Osteoblast (primary cell): Measurements from ENCODE around the gene WDR90. TPM values are rescaled to one million over a fixed set of nuclear protein-coding genes. Genes with fewer than 3 reads are reported as not detected.

Experiments used
- DNase-seq: peaks from one replicate; pipeline ENCODE4 v3.0.0; 2011; ENCODE audit warnings: low spot score, mixed read lengths; ENCODE audit not compliant: insufficient read length; ENCODE audit errors: missing footprints
- H2AFZ ChIP-seq: 2 replicates; pipeline ENCODE4 v1.6.0; 2011; ENCODE audit warnings: mild to moderate bottlenecking, low read length
- H3K27ac ChIP-seq: 2 replicates; pipeline ENCODE4 v1.5.1; 2011; ENCODE audit warnings: mild to moderate bottlenecking, low read depth, low read length, moderate library complexity
- H3K27me3 ChIP-seq: 2 replicates; pipeline ENCODE4 v1.6.0; 2012; ENCODE audit warnings: mild to moderate bottlenecking, control low read depth, inconsistent platforms, low read length, moderate library complexity; ENCODE audit not compliant: insufficient read depth
- H3K36me3 ChIP-seq: 2 replicates; pipeline ENCODE4 v1.5.1; 2011; ENCODE audit warnings: mild to moderate bottlenecking, low read length, control low read depth, moderate library complexity; ENCODE audit not compliant: insufficient read depth
- H3K4me1 ChIP-seq: 2 replicates; pipeline ENCODE4 v1.5.1; 2011; ENCODE audit warnings: mild to moderate bottlenecking, low read length, control low read depth, moderate library complexity; ENCODE audit not compliant: insufficient read depth
- H3K4me2 ChIP-seq: 2 replicates; pipeline ENCODE4 v1.6.0; 2011; ENCODE audit warnings: mild to moderate bottlenecking, low read length; ENCODE audit not compliant: insufficient read depth
- H3K4me3 ChIP-seq: fragments of 200-600 bp; sonication (generic); 3 replicates; pipeline ENCODE4 v1.5.1; 2012; ENCODE audit warnings: mild to moderate bottlenecking, low read length, inconsistent platforms; ENCODE audit not compliant: insufficient read depth
- H3K79me2 ChIP-seq: 2 replicates; pipeline ENCODE4 v1.6.0; 2012; ENCODE audit warnings: mild to moderate bottlenecking, low read length, control low read depth, inconsistent platforms; ENCODE audit not compliant: insufficient read depth
- H3K9me3 ChIP-seq: 2 replicates; pipeline ENCODE4 v1.5.1; 2011; ENCODE audit warnings: low read depth, low read length, control low read depth
- H4K20me1 ChIP-seq: 2 replicates; pipeline ENCODE4 v1.6.0; 2012; ENCODE audit warnings: mild to moderate bottlenecking, low read length, control low read depth; ENCODE audit not compliant: insufficient read depth
- total RNA-seq: library from RNA; depleted of rRNA; stranded (reverse); fragments of >200 nt; gene quantifications from 2 replicates; pipeline ENCODE4 v1.2.3, GENCODE V29; 2012
- TF ChIP-seq, protein P1 (sequence below): IDR thresholded peaks from 2 replicates; pipeline ENCODE4 v1.5.1; 2011; ENCODE audit warnings: mild to moderate bottlenecking, low read depth, low read length, moderate library complexity; ENCODE audit errors: extremely low read depth

The WDR90 gene
- total RNA-seq, 1 donor: 19.2 TPM

DNA sequence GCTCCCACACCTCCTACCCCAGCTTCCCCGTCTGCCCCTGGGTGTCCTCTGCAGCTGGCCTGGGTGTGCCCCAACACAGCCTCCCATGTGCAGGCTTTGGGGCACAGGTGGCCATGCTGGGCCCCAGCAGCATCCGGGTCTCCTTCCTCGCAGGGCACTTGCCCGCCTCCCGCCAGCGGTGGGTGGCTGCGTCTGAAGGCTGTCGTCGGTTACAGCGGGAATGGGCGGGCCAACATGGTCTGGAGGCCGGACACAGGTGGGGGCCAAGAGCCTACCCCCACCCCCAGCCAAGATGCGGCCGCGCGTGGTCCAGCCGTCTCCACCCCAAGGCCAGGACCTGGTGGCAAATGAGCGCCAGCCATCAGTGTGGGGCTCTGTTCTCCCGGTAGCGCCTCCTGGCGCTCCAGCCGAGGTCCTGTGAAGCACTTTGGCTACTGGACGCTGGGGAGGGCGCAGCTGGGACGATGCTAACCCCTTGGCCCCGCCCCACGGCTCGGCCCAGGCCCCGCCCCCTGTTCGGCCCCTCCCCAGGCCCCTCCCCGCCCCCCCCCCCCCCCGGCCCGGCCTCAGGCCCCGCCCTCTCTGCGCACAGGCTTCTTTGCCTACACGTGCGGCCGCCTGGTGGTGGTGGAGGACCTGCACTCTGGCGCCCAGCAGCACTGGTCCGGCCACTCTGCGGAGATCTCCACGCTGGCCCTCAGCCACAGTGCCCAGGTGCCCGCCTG is 11.5 kb downstream of the WDR90 start:
- Histone ChIP-seq H3K27ac (no peak overlapping the region), H3K79me2 (no peaks in the 10 kb centered on the region), H3K4me2 (peak overlapping the region; percentile 69), H3K4me3 (peak overlapping the region; percentile 45), H4K20me1 (no peaks in the 10 kb centered on the region), H3K4me1 (no peaks in the 10 kb centered on the region), H3K9me3 (no peaks in the 10 kb centered on the region), H3K27me3 (no peaks in the 10 kb centered on the region), H3K36me3 (peaks cover 5% of the 10 kb centered on the region), H2AFZ (peak overlapping the region; percentile 72)
- peak; percentile 99 for DNase-seq
- TF ChIP-seq, protein P1, sequence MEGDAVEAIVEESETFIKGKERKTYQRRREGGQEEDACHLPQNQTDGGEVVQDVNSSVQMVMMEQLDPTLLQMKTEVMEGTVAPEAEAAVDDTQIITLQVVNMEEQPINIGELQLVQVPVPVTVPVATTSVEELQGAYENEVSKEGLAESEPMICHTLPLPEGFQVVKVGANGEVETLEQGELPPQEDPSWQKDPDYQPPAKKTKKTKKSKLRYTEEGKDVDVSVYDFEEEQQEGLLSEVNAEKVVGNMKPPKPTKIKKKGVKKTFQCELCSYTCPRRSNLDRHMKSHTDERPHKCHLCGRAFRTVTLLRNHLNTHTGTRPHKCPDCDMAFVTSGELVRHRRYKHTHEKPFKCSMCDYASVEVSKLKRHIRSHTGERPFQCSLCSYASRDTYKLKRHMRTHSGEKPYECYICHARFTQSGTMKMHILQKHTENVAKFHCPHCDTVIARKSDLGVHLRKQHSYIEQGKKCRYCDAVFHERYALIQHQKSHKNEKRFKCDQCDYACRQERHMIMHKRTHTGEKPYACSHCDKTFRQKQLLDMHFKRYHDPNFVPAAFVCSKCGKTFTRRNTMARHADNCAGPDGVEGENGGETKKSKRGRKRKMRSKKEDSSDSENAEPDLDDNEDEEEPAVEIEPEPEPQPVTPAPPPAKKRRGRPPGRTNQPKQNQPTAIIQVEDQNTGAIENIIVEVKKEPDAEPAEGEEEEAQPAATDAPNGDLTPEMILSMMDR: peak; percentile 41

DNA sequence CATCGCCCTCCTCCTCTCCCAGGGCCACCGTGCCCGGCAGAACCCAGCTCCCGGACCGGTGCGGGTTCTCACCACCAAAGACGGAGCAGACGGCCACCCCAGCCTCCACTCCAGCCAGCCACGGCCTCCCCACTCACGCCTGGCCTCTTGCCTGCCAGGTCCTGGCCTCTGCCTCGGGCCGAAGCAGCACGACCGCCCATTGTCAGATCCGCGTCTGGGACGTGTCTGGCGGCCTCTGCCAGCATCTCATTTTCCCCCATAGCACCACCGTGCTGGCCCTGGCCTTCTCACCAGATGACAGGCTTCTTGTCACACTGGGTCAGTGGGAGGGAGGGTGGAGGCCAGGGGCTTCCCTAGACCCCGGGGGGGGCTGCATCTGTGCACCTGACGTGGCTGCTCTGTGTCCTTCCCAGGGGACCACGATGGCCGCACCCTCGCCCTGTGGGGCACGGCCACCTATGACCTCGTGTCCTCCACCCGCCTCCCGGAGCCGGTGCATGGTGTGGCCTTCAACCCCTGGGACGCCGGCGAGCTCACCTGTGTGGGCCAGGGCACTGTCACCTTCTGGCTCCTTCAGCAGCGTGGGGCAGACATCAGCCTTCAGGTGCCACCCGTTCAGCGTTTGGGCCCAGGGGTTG is 12.1 kb downstream of the WDR90 start:
- Histone ChIP-seq H2AFZ (no peak overlapping the region), H4K20me1 (no peaks in the 10 kb centered on the region), H3K27ac (no peak overlapping the region), H3K27me3 (no peaks in the 10 kb centered on the region), H3K4me1 (no peaks in the 10 kb centered on the region), H3K36me3 (peaks cover 2% of the 10 kb centered on the region), H3K4me2 (no peak overlapping the region), H3K4me3 (no peak overlapping the region), H3K9me3 (no peaks in the 10 kb centered on the region), H3K79me2 (no peaks in the 10 kb centered on the region)
- DNase-seq: no peak
- TF ChIP-seq, protein P1: no peak

DNA sequence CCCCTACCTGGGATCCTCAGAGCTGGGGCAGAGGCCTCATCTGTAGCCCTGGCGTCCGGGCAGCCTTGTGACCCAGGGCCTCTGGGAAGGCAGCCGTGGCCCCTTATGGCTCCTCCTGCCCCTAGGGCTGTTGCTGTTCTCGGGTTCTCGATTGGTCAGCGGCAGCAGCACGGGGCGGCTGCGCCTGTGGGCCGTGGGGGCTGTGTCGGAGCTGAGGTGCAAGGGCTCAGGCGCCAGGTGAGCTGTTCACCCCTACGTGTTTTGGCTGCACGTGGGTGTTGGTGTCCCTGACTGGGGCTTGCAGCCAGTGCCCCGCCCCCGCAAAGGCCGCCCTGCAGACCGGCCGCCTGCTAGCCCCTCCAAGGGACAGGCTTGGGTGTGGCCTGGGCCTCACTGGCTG is 12.9 kb downstream of the WDR90 start:
- Histone ChIP-seq H3K9me3 (no peaks in the 10 kb centered on the region), H3K27me3 (no peaks in the 10 kb centered on the region), H3K4me3 (no peak overlapping the region), H3K4me2 (no peak overlapping the region), H4K20me1 (no peaks in the 10 kb centered on the region), H3K4me1 (no peaks in the 10 kb centered on the region), H2AFZ (no peak overlapping the region), H3K27ac (no peak overlapping the region), H3K79me2 (no peaks in the 10 kb centered on the region), H3K36me3 (peaks cover 2% of the 10 kb centered on the region)
- DNase-seq: no peak
- TF ChIP-seq, protein P1: no peak

DNA sequence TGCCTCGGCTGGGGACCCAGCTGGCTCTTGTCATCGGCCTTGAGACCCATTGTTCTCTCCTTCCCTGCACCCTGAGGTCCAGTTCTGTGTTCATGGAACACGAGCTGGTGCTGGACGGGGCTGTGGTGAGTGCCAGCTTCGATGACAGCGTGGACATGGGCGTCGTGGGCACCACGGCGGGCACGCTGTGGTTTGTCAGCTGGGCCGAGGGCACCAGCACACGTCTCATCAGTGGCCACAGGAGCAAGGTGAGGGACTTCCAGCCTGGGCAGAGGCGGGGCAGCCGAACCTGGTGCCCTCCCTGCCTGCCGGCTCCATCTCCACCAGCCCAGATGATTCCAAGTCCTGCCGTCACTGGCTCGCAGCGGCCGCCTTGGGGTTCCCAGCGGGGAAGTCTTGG is 13.4 kb downstream of the WDR90 start:
- Histone ChIP-seq H3K79me2 (peaks cover 2% of the 10 kb centered on the region), H3K9me3 (no peaks in the 10 kb centered on the region), H3K4me2 (no peak overlapping the region)

More for the DNA sequence above, 13.4 kb downstream of the WDR90 start:
- Histone ChIP-seq H3K27me3 (no peaks in the 10 kb centered on the region), H3K27ac (no peak overlapping the region), H3K36me3 (peaks cover 2% of the 10 kb centered on the region), H3K4me3 (no peak overlapping the region), H4K20me1 (no peaks in the 10 kb centered on the region), H3K4me1 (peaks cover under 1% of the 10 kb centered on the region), H2AFZ (no peak overlapping the region)
- no peak for DNase-seq
- TF ChIP-seq, protein P1: no peak
